K562 (cell line): ENCODE measurements around the gene MAPKAPK3. TPM values are rescaled to one million over a fixed set of nuclear protein-coding genes. Genes with fewer than 3 reads are reported as not detected.

Experiments used
- CXXC5 ChIP-seq: fragments of 250-450 bp; sonication (Bioruptor Pico); IDR thresholded peaks from 2 replicates; pipeline ENCODE4 v1.8.0; 2022; ENCODE audit warnings: inconsistent platforms, mild to moderate bottlenecking, moderate library complexity
- EP300 ChIP-seq: IDR thresholded peaks from 2 replicates; pipeline ENCODE4 v1.6.1; 2012; ENCODE audit warnings: low read length, improper control_type of control experiment
- GATAD2A ChIP-seq: fragments of 450-650 bp; IDR thresholded peaks from 2 replicates; pipeline ENCODE4 v1.6.1; 2017
- NCOA4 ChIP-seq: fragments of 450-650 bp; IDR thresholded peaks from 2 replicates; pipeline ENCODE4 v1.6.1; 2018; ENCODE audit warnings: mild to moderate bottlenecking; ENCODE audit not compliant: partially characterized antibody
- NEUROD1 ChIP-seq: fragments of 150-350 bp; IDR thresholded peaks from 2 replicates; pipeline ENCODE4 v1.6.1; 2014; ENCODE audit warnings: borderline replicate concordance, low read length, low read depth; ENCODE audit not compliant: partially characterized antibody
- NFE2 ChIP-seq: IDR thresholded peaks from 2 replicates; pipeline ENCODE4 v1.6.1; 2014; ENCODE audit warnings: antibody characterized with exemption, low read depth
- PYGO2 ChIP-seq: fragments of 450-650 bp; IDR thresholded peaks from 2 replicates; pipeline ENCODE4 v1.6.1; 2016; ENCODE audit warnings: mild to moderate bottlenecking, missing genetic modification characterization, moderate library complexity, missing compliant biosample characterization
- RERE ChIP-seq: sonication (generic); formaldehyde crosslinking; IDR thresholded peaks from 2 replicates; pipeline ENCODE4 v1.8.0; 2023; ENCODE audit warnings: missing genetic modification reagents, mild to moderate bottlenecking, borderline replicate concordance
- RNF219 ChIP-seq: fragments of 250-450 bp; sonication (Bioruptor Pico); IDR thresholded peaks from 2 replicates; pipeline ENCODE4 v1.5.0; 2022; ENCODE audit warnings: mild to moderate bottlenecking
- RREB1 ChIP-seq: fragments of 250-450 bp; sonication (Bioruptor Pico); IDR thresholded peaks from 2 replicates; pipeline ENCODE4 v1.4.0; 2020
- ZNF431 ChIP-seq: sonication (generic); formaldehyde crosslinking; IDR thresholded peaks from 2 replicates; pipeline ENCODE4 v1.8.0; 2022; ENCODE audit warnings: mild to moderate bottlenecking, missing genetic modification reagents
- ZNF449 ChIP-seq: fragments of 250-450 bp; sonication (Bioruptor Pico); IDR thresholded peaks from 2 replicates; pipeline ENCODE4 v1.8.0; 2022; ENCODE audit warnings: moderate library complexity, mild to moderate bottlenecking, inconsistent platforms
- polyA plus RNA-seq, 8 experiments: library from polyadenylated mRNA; depleted of rRNA in 4 of 8; stranded (reverse) in 5 of 8; unstranded in 3 of 8; fragments of >200 nt; fragmentation: Nextera tagmentation in 2 of 8; fragmentation: Illumina TruSeq in 1 of 8; extraction: Ambion mirVana in 2 of 8; extraction: Trizol in 1 of 8; gene quantifications; 2 replicates each; pipeline versions ENCODE4 v1.2.1 to v1.2.3, GENCODE V29; 2011 to 2014; ENCODE audit warnings: inconsistent platforms in 1 of 8, missing spikeins in 1 of 8
- total RNA-seq, 7 experiments: library from RNA; depleted of rRNA in 6 of 7; stranded (reverse); fragments of >200 nt in 6 of 7; fragmentation: Illumina TruSeq in 2 of 7; extraction: Trizol in 2 of 7; gene quantifications; 2 replicates each; pipeline versions ENCODE4 v1.2.1 to v1.2.3, GENCODE V29; 2011 to 2021; ENCODE audit warnings: low replicate concordance in 1 of 7

MAPKAPK3 gene
- total and polyA plus RNA-seq, 9 of the 15 experiments (the other 6 are each of a cell fraction or from before 2014, with no cell fraction given): 8.0 to 56.4 (median 41.2) TPM

- TF ChIP-seq RREB1 (CRISPR knock-in tag) (no peak), EP300 (no peak), RNF219 (CRISPR knock-in tag) (no peak), NFE2 (no peak), ZNF449 (CRISPR knock-in tag) (no peak), NCOA4 (no peak), ZNF431 (CRISPR knock-in tag) (no peak), GATAD2A (no peak), CXXC5 (CRISPR knock-in tag) (peak; percentile 94), PYGO2 (tag) (no peak), NEUROD1 (peak; percentile 59), RERE (CRISPR knock-in tag) (no peak)
Measured at GRCh38 chr3:50567386-50568167, 49.4 kb upstream of the MAPKAPK3 start, which contains the start of gene C3orf18 (continued).
